NCI-H2081 (cell line): Measurements from ENCODE around the gene IQSEC1.

Experiments used
- DNase-seq, 2 experiments: peaks; one replicate each; lab custom pipeline; 2025; lab: John Stamatoyannopoulos, UW

Gene IQSEC1

GRCh38 chr3:12985148-12985547 lies 88.1 kb downstream of the IQSEC1 start:
- no peak for DNase-seq

DNA sequence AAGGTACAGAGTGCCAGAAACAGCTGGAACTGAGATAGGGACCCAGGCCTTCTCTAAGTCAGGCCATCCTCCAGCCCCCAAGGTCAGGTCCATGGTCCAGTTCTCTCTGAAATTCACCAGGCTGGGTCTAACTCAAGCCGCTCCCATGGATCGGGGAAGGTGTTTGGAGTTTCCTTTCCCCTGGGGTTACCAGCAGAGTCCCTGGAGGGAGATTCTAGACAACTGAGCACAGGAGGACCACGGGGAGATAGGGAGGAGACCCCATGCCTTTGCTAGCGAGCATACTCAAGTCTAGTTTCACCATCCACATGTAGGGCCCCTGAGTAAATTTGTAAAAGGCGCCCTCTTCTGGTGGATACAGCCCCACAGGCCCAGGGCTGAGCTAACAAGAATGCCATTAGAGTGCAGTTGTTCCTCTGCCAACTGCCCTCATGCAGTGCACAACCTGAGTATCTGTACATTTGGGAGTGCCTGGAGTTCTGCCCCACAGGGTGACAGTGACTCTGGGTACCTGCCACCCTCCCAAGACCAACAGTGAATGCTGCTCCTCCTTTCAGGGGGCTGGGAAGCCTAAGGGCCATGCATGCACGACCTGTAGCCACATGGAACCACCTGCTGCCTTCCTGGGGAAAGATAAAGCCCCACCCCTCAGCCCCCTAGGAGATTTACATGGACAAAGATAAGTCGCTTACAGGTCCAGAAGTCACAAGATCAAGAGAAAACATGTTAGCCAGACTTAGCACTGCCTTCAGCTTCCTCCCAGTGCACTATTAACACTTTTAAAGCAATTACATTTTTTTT lies 89.0 kb downstream of the IQSEC1 start:
- peak; percentile 48 for DNase-seq

DNA sequence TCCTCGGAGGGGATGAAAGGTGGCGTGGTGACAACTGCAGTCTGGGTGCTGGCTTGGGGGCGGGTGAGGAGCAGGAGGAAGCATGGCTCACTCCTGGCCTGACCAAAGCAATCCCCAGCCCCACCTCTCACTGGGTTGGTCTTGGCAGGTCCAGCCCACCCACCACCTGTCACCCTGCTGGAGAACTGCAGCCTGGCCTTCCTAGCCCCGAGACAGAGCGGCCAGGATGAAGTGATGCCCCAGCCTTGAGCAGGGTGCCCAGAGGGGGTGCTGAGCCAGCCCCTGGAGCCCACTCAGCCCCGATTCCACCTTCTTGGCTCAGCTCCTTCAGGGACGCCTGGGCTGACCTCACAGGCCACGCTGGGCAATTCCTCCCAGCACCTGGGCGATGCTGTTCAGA lies 89.9 kb downstream of the IQSEC1 start:
- DNase-seq = no peak

GRCh38 chr3:12982619-12983101 lies 90.6 kb downstream of the IQSEC1 start:
- no peak for DNase-seq

GRCh38 chr3:12981306-12982275 lies 91.6 kb downstream of the IQSEC1 start:
- no peak for DNase-seq

DNA sequence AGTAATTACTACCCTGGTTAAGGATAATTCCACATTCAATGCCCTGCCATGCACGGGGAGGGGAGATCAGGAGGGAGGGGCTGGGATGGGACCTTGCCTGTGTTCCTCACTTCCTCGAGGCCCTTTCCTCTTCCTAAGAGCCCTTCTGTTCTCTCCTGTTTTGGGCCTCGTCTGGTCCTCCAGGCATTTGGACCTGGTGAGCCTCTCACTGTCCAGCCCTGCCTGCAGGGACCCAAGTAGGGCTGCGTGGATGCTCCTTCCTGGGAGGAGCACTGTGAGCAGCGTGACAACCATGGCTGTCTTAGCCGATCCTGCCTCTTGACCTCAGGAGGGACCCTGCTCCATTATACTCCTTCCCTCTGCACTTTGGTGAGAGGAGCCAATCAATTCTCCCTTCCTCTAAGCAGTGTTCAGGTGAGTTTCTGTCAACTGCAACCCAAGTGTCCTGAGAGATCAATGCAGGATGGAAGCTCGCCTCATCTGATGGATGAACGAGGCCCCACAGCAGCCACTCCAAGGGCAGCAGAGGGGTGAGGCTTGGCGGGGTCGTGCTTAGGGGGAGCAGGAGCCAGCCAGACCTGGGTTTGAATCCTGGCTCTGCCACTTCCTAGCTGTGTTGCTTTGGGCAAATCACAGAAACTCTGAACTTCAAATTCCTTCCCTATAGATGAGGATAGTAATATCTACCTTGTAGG lies 92.5 kb downstream of the IQSEC1 start:
- DNase-seq = no peak

DNA sequence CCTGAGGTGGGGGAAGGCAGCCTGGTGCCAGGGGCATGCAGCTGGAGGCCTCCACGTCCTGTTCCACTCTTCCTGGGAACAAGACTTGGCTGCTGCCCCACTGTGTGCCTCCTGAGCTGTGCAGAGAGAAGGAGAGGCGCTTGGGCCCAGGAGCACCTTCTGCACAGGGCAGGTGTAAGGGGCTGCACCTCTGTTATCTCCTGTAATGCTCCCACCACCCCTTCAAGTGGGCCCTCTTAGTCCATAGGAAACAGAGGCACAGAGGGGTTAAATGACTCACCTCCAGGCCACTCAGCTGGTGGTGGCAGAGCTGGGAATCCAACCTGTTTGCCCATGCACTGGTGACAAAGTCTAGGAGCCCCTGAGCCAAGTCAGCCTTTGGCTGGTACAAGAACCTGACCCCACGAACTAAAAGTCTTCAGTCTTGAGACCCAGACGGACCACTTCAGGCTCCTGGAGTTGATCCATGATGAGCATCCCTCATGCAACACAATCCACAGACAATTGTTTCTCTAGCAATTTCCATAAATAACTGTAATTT lies 93.2 kb downstream of the IQSEC1 start:
- DNase-seq = no peak

DNA sequence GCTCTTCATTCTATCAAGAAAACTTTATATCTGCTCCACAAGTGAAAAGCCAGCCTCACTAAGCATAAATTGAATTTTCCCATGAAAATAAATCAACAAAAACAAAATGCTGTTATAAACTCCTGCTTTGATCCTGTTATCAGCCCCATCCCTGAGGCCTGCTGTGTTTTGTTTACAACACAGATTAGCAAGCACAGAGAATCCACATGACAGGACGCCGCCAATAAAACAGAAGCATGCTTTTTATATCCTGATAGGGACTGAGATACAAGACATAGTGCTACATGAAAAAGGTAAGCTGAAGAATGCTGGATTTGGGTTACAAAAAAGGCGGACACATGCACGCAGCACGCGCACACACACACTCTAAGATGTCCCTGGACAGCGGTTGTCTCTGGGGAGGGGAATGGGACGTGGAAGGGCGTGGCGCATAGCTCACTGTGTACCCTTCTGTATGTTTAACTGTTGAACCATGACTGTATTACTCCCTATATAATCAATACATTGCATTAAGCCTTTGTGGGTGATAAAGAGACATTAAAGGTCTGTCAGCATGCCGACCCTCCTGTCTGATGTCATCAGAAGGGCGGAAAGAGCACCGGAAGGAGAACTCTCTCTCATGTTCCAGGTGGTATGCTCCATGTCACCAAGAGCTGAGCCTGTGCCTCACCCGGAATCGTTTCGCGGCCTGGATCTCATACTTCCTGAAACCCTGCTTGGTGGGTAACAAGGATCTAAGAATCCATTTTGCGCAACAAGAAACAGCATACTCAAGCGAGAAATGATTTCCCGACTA lies 93.9 kb downstream of the IQSEC1 start:
- DNase-seq = no peak

DNA sequence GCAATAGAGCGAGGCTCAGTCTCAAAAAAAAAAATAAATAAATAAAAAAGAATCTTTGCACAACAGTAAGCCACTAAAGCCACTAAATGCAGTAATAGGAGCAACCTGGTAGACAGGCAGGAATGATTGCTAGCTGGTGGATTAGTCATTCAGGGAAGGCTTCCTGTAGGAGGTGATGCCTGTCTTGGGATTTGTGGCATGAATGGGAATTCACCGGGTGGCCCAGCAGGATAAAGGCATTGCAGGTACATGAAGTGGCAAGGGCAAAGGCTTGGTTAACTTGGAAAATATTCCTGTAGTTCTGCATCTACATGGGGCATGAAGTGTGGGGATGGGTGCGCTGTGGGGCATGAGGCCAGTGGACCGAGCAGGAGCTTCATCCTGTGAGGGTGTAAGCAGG lies 94.5 kb downstream of the IQSEC1 start:
- DNase-seq = no peak

DNA sequence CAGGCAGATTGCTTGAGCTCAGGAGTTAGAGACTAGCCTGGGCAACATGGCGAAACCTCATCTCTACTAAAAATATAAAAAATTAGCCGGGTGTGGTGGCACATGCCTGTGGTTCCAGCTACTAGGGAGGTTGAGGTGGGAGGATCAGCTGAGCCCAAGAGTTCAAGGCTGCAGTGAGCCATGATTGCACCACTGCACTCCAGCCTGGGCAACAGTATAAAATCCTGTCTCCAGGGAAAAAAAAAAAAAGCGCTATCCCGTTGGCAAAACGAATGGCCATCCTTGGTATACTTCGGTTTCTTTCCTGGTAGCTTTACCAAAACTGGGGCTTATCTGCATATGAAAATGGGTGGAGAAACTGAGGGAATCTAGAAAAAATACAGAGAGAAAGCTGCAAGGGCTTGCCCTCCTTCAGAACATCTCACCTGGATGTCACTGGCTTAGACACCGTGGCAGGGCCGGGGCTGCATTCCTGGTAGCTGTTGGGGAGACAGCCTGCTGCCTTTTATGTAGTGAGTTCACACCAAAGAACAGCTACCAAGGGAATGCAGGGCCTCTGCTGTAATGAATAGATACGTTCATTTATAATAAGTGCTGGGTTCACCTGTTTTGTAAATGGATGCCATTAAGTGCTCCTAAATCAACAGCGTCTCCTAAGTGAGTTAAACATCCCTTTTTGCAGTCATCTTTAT lies 96.0 kb downstream of the IQSEC1 start:
- no peak for DNase-seq

GRCh38 chr3:12975748-12976522 lies 97.3 kb downstream of the IQSEC1 start:
- DNase-seq = no peak

GRCh38 chr3:12974819-12975218 lies 98.4 kb downstream of the IQSEC1 start:
- no peak for DNase-seq

DNA sequence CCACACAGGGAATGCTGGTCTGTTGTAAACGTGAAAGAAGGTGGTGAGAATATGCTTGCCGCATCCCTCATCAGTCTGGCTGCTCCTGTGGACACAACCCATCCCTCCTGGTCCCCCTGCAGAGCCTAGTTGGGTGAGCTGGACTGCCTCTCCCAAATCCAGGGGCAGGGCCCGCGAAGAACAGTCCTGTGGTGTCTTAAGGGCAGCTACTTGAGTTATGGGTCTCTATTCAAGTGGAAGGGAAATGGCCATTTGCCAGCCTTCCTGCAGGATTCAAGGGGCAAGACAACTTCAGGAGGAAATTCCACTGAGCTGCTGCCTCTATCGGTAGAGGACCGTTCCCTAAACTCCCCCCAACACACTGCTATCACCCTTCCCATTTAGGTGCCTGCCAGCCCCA lies 98.9 kb downstream of the IQSEC1 start:
- no peak for DNase-seq

DNA sequence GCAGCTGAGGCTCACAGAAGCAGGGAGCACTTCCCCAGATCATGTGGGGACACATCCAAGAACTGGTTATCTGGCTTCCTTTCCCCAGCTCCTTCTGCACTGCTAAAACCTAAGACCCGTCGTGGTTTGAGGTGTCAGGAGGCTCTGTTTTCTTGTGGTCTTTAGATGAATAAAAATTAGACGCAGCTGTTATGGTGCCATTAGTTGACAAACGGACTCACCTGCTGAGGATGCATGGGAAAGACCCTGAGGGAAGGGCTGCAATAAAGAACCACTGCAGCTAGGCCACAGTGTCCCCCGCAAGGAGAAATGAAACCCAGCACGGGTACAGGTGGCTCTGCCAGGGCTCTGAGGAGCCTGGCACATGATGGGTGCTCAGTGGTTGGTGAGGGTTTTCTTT lies 99.4 kb downstream of the IQSEC1 start:
- no peak for DNase-seq

- no peak for DNase-seq
Measured at GRCh38 chr3:12972781-12973702, 100.2 kb downstream of the IQSEC1 start.

DNA sequence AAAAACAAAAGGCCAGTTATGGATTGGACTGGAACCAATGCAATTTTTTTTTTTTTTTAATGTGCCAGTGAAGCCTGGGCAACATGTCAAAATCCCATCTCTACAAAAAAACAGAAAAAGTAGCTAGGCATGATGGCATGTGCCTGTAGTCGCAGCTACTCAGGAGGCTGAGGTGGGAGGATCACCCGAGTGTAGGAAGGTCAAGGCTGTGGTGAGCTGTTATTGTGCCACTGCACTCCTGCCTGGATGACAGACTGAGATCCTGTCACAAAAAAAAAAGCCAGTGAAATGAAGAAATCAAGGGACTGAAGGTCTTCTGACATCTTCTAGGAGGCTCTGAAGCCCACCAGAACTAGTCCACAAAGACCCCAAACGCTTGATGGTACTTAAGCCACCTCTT lies 101.2 kb downstream of the IQSEC1 start:
- DNase-seq = no peak

DNA sequence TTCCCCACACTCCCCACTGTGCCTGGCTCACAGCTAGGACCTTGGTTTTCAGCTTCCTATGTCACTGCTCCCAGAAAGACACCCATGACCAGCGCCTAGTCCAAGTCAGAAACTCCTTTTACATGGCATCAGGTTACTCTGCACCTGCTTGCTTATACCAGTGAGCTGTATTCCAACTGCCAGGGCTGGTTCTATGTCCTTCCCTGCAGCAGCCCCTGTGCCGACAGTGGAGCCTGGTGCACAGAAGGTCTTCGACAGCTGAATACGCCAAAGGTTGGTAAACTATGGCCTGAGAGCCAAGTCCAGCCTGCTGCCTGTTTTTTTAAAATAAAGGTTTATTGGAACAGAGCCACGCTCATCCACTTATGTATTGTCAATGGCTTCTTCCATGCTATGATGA lies 102.5 kb downstream of the IQSEC1 start:
- peak; percentile 14 to 61 for DNase-seq

GRCh38 chr3:12969486-12969885 lies 103.7 kb downstream of the IQSEC1 start:
- DNase-seq = no peak

GRCh38 chr3:12968541-12968940 lies 104.7 kb downstream of the IQSEC1 start:
- no peak for DNase-seq
